Heart left ventricle (tissue), 16 donors: ENCODE results near the gene AKT1. TPM values are rescaled to one million over a fixed set of nuclear protein-coding genes. Genes with fewer than 3 reads are reported as not detected.

ENCODE experiments used
- ATAC-seq, 4 donors: fragments of 200-7000 bp; cut with Tn5 transposase; one replicate each; pipeline ENCODE4 v1.9.1; 2020 to 2022; ENCODE audit warnings: moderate library complexity in 4 of 4, mild to moderate bottlenecking in 3 of 4, moderate number of reproducible peaks in 1 of 4
- DNase-seq, 5 donors: peaks; one replicate each; pipeline ENCODE4 v3.0.0-alpha.2; 2020
- H3K27ac ChIP-seq, 12 donors: fragments of 200-600 bp; sonication (generic) in 4 of 12; one replicate each; pipeline versions ENCODE4 v1.5.0 to v1.8.0; 2016 to 2022; ENCODE audit warnings: mild to moderate bottlenecking in 2 of 12
- H3K27me3 ChIP-seq, 9 donors: fragments of 200-600 bp; sonication (generic) in 2 of 9; one replicate each; pipeline versions ENCODE4 v1.5.1 to v1.8.0; 2016 to 2022; ENCODE audit warnings: mild to moderate bottlenecking in 3 of 9
- H3K36me3 ChIP-seq, 9 donors: fragments of 200-600 bp; sonication (generic) in 2 of 9; one replicate each; pipeline versions ENCODE4 v1.5.0 to v1.8.0; 2018 to 2022; ENCODE audit warnings: mild to moderate bottlenecking in 2 of 9
- H3K4me1 ChIP-seq, 12 donors: fragments of 200-600 bp; sonication (generic) in 4 of 12; one replicate each; pipeline versions ENCODE4 v1.5.0 to v1.8.0; 2016 to 2022; ENCODE audit warnings: mild to moderate bottlenecking in 3 of 12
- H3K4me3 ChIP-seq, 12 donors: fragments of 200-600 bp; sonication (generic) in 4 of 12; one replicate each; pipeline versions ENCODE4 v1.5.0 to v1.8.0; 2017 to 2022; ENCODE audit warnings: mild to moderate bottlenecking in 9 of 12, moderate library complexity in 4 of 12
- H3K9me3 ChIP-seq, 12 donors: fragments of 200-600 bp; sonication (generic) in 4 of 12; one replicate each; pipeline versions ENCODE4 v1.5.0 to v1.8.0; 2016 to 2022; ENCODE audit warnings: mild to moderate bottlenecking in 1 of 12
- POLR2A ChIP-seq, 2 donors: fragments of 450-650 bp; IDR thresholded peaks; one replicate each; pipeline ENCODE4 v1.6.1; 2017; ENCODE audit warnings: antibody characterized with exemption in 2 of 2, mild to moderate bottlenecking in 2 of 2, moderate library complexity in 2 of 2
- WGBS, 4 donors: extraction: QIAGEN DNeasy Blood & Tissue Kit in 2 of 4; methylation state at CpG; one replicate each; pipeline versions ENCODE4 v1.1.5 to v1.1.7; 2013 to 2018; 5-methylcytosine and 5-hydroxymethylcytosine counted together
- intact Hi-C, 10 donors: fragments of 100-400 bp; cut with DNase I; formaldehyde crosslinking; loops; one replicate each; pipeline versions ENCODE4 v1.11.1 to v1.14.2; 2022
- polyA plus RNA-seq, 2 donors: library from polyadenylated mRNA; stranded (reverse); fragments of 200-250 nt; gene quantifications; one replicate each; pipeline ENCODE4 v1.2.3, GENCODE V29; 2013
- total RNA-seq, 9 donors: library from RNA; depleted of rRNA in 2 of 9; stranded (reverse); fragments of >200 nt in 2 of 9; fragmentation: NEBNext Ultra II Directional in 3 of 9; extraction: Animal tissue kit (Norgen Biotek cat#: 25700) in 3 of 9; gene quantifications; one replicate each; pipeline versions ENCODE4 v1.1.0 to v1.2.4, GENCODE V29; 2016 to 2023
- TF ChIP-seq, protein P1 (sequence below), 12 donors: fragments of 200-600 bp; sonication (generic) in 4 of 12; IDR thresholded peaks; one replicate each; pipeline versions ENCODE4 v1.5.0 to v1.8.0; 2018 to 2022; ENCODE audit warnings: antibody characterized with exemption in 12 of 12, mild to moderate bottlenecking in 5 of 12
- donor health status: ischemic (EF 13 %, LVEDD 7.1; RV severe dilation, severe dysfunction).
- donor health status: healthy with polysubstance abuse.
- donor health status: DM: no; HTN: yes; CAD: no.
- donor health status: DM: no; HTN: no; CAD: no.
- donor health status: ischemic (EF 25% LVEDD 6.9; RV normal size, moderate dysfunction).
- donor health status: ischemic (EF 25% LVEDD 5.7; RV mildly dilated, moderate dysfunction).
- donor health status: healthy.
- donor health status: DM: yes; HTN: yes; CAD: no.
- donor health status: ischemic (EF 35%, LVEDD 5.7; RV mildly dilated, moderate dysfunction).
- donor health status: nonischemic (EF 11% LVEDD 7.7; RV severe dilation, severe dysfunction).
- donor health status: DM: yes; HTN: yes; CAD: no.
- donor health status: PGD.
- donor health status: ischemic (EF 29% LVEDD 5.4; RV normal size, mild dysfunction).
- donor health status: nonischemic (EF 23%, LVEDD 6.1; RV moderate dilation, normal function).

Gene AKT1
- total and polyA plus RNA-seq, 11 donors: 108 to 173 (median 135) TPM

DNA sequence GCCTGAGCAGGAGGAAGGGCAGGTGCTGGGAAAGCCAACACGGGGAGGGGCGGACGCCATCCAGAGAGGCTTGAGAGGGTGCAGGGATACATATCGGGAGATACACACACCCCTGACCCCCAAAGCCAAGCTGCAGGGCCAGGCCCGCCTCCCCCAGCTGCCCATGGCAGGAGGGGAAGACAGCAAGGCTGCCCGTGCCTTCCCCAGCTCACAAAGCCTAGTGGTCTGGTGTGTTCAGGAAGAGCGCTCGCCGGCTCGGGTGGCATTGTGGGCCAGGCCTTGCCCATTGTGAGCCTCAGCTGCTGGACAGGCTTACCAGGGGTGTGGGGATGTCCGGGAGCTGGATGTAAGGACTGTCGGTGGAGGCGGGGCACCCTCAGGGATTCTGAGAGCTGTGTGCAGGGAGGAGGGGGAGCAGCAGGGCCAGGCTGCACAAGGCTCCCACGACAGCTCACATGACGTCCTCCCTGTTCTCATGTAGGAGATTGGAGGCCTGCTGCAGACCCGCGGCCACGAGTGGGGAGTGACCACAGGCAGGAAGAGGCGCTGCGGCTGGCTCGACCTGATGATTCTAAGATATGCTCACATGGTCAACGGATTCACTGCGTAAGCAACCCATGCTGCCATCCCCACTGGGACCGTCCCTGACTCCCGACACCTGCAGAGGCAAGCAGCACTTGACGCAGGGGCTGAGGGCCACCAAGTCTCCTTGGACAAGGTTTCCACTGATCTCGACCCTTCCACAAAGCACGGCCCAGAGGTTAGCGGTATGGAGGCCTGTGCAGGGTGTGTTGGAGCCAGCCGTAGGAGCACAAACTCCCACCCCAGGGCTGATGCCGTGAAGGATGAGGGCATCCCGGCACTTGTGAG is 52.7 kb downstream of the AKT1 start:
- Histone ChIP-seq H3K27me3 (no peaks in the 10 kb centered on the region), H3K4me3 (no peak overlapping the region), H3K4me1 (peaks cover 0 to 11% (median 0%) of the 10 kb centered on the region in 12 donors), H3K27ac (no peak overlapping the region), H3K9me3 (no peaks in the 10 kb centered on the region), H3K36me3 (peaks cover 0 to 77% (median 55%) of the 10 kb centered on the region in 9 donors)
- TF ChIP-seq, protein P1, sequence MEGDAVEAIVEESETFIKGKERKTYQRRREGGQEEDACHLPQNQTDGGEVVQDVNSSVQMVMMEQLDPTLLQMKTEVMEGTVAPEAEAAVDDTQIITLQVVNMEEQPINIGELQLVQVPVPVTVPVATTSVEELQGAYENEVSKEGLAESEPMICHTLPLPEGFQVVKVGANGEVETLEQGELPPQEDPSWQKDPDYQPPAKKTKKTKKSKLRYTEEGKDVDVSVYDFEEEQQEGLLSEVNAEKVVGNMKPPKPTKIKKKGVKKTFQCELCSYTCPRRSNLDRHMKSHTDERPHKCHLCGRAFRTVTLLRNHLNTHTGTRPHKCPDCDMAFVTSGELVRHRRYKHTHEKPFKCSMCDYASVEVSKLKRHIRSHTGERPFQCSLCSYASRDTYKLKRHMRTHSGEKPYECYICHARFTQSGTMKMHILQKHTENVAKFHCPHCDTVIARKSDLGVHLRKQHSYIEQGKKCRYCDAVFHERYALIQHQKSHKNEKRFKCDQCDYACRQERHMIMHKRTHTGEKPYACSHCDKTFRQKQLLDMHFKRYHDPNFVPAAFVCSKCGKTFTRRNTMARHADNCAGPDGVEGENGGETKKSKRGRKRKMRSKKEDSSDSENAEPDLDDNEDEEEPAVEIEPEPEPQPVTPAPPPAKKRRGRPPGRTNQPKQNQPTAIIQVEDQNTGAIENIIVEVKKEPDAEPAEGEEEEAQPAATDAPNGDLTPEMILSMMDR (IDR thresholded peaks at IDR 0.05): no peak
- no peak for TF ChIP-seq POLR2A (IDR thresholded peaks at IDR 0.05)
- intact Hi-C loops: no loop called here
- 87 to 90% (median 89%) methylated on average over 27 to 32 of the region's 32 CpGs for WGBS, 4 donors
- no peak for ATAC-seq
- peak in 3 of 5 donors; percentile 21 to 46 (median 25) for DNase-seq

DNA sequence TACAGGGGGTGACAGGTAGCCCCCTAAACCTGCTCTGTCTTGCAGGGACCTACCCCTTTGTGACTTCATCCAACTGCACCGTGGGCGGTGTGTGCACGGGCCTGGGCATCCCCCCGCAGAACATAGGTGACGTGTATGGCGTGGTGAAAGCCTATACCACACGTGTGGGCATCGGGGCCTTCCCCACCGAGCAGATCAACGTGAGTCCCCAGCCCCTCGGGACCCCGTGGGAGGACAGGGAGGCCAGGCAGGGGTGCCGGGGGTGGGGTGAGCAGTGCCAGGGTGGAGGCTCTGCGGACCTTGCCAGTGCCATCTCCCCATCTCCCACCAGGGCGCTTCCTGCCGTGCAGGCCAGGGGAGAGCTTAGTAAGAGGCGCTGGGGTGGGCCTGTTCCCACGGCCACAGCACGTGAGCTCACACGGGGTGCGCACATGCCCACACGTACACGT is 53.7 kb downstream of the AKT1 start:
- 91 to 94% (median 92%) methylated on average over 12 to 23 of the region's 23 CpGs for WGBS, 4 donors
- Histone ChIP-seq H3K9me3 (no peaks in the 10 kb centered on the region), H3K4me1 (peaks cover 0 to 17% (median 7%) of the 10 kb centered on the region in 12 donors), H3K27me3 (no peaks in the 10 kb centered on the region), H3K27ac (no peak overlapping the region), H3K4me3 (no peak overlapping the region), H3K36me3 (peaks cover 0 to 70% (median 59%) of the 10 kb centered on the region in 9 donors)
- TF ChIP-seq, protein P1 (IDR thresholded peaks at IDR 0.05): no peak
- no peak for TF ChIP-seq POLR2A (IDR thresholded peaks at IDR 0.05)
- peak in 3 of 5 donors; percentile 22 to 48 (median 22) for DNase-seq
- intact Hi-C loops: no loop called here
- no peak for ATAC-seq

DNA sequence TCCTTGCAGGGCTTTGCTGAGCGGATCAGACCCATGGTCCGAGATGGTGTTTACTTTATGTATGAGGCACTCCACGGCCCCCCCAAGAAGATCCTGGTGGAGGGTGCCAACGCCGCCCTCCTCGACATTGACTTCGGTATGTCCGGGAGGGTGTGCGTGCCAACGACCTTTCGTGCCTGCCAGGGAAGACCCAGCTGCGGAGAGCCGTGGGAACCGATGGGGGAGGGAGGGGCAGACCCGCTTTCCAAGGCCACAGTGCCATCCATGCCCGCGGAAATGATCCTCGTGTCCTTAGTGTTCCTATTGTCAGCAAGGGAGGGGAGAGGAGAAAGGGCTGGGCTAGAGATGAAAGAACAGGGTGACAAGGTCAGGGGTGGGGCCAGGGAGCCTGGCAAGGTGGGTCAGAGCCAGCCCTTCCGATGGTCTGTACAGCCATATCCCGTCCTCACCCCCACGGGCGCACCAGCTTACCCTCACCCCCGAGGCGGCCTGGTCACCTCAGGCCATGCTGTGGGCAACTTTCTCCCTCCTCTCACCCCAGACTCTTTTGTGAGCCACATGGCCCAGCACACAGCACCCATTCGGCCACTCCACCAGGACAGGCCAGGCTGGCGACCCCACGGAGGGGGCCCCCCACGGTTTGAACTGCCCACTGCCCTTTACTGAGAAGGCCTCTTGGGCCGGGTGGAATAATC is 54.3 kb downstream of the AKT1 start:
- intact Hi-C loops: no loop called here
- 87 to 94% (median 89%) methylated on average over 29 of the region's 29 CpGs for WGBS, 4 donors
- peaks cover 0 to 65% (median 54%) of the 10 kb centered on the region in 9 donors for H3K36me3 ChIP-seq
- peaks cover 0 to 18% (median 12%) of the 10 kb centered on the region in 12 donors for H3K4me1 ChIP-seq
- H3K27ac ChIP-seq: peak overlapping the region in 1 of 12 donors; percentile 23
- DNase-seq (peak in 3 of 5 donors; percentile 22 to 48 (median 33)), ATAC-seq (no peak)
- no peaks in the 10 kb centered on the region for H3K9me3 ChIP-seq
- no peak overlapping the region for H3K4me3 ChIP-seq
- TF ChIP-seq, protein P1 (IDR thresholded peaks at IDR 0.05): no peak
- no peak for TF ChIP-seq POLR2A (IDR thresholded peaks at IDR 0.05)
- H3K27me3 ChIP-seq: no peaks in the 10 kb centered on the region
